Activated T-helper 2 cell treated with anti-CD3 and anti-CD28 coated beads, Interferon-gamma antibody, Interleukin-2, Interleukin-4, amounts not matched to agents 10 μg/mL and 5 μg/mL and 100 μg/mL, durations not matched to agents 14 hours and 24 hours and 36 hours (primary cell): ENCODE data around the gene DDX55. TPM values are rescaled to one million over a fixed set of nuclear protein-coding genes. Genes with fewer than 3 reads are reported as not detected.
"Not testable (repeated sequence)": the region's sequence is repeated elsewhere in the genome, so short reads cannot be mapped to it uniquely, and the experiment has no call there.

Source experiments
- DNase-seq: peaks from one replicate; pipeline ENCODE4 v3.0.0; 2021; ENCODE audit warnings: low spot score
- H3K27ac Mint-ChIP-seq: one replicate; pipeline ENCODE4 v1.8.0; 2021; ENCODE audit warnings: mixed read lengths
- H3K27me3 Mint-ChIP-seq: one replicate; pipeline ENCODE4 v1.8.0; 2021; ENCODE audit warnings: low read depth, mixed read lengths
- H3K36me3 Mint-ChIP-seq: one replicate; pipeline ENCODE4 v1.8.0; 2021; ENCODE audit warnings: low read depth, mixed read lengths
- H3K4me1 Mint-ChIP-seq: one replicate; pipeline ENCODE4 v1.8.0; 2021; ENCODE audit warnings: low read depth, mixed read lengths
- H3K4me3 Mint-ChIP-seq: one replicate; pipeline ENCODE4 v1.8.0; 2021; ENCODE audit warnings: low read depth, mild to moderate bottlenecking, moderate library complexity, mixed read lengths
- H3K9me3 Mint-ChIP-seq: one replicate; pipeline ENCODE4 v1.8.0; 2021; ENCODE audit warnings: mixed read lengths
- intact Hi-C: fragments of 100-400 bp; cut with micrococcal nuclease; formaldehyde crosslinking; loops from one replicate; pipeline ENCODE4 v1.15.1; 2023
- total RNA-seq: library from RNA; stranded (reverse); gene quantifications from 2 replicates; pipeline ENCODE4 v1.2.3, GENCODE V29; 2022

Gene DDX55
- total RNA-seq, 1 donor from 2014 or later = 60.0 TPM

GRCh38 chr12:123591702-123592481 lies 10.0 kb upstream of the DDX55 start:
- H3K4me1 Mint-ChIP-seq = peaks cover 19% of the 10 kb centered on the region
- H3K27me3 Mint-ChIP-seq = no peaks in the 10 kb centered on the region
- H3K27ac Mint-ChIP-seq = no peak overlapping the region
- peaks cover 73% of the 10 kb centered on the region for H3K36me3 Mint-ChIP-seq
- DNase-seq = no peak
- no peak overlapping the region for H3K4me3 Mint-ChIP-seq
- no peaks in the 10 kb centered on the region for H3K9me3 Mint-ChIP-seq
- intact Hi-C loops = no loop called here

- Mint-ChIP-seq H3K4me1 (peaks cover 8% of the 10 kb centered on the region), H3K36me3 (peaks cover 68% of the 10 kb centered on the region), H3K27me3 (no peaks in the 10 kb centered on the region), H3K4me3 (no peak overlapping the region), H3K27ac (no peak overlapping the region), H3K9me3 (no peaks in the 10 kb centered on the region)
- intact Hi-C loops = no loop called here
- no peak for DNase-seq
Measured at GRCh38 chr12:123595729-123596128, 6.2 kb upstream of the DDX55 start.

GRCh38 chr12:123597100-123597499 lies 4.8 kb upstream of the DDX55 start:
- no peaks in the 10 kb centered on the region for H3K9me3 Mint-ChIP-seq

GRCh38 chr12:123598522-123598921 lies 3.4 kb upstream of the DDX55 start:
- peak overlapping the region; percentile 29 for H3K27ac Mint-ChIP-seq
- H3K36me3 Mint-ChIP-seq = peaks cover 58% of the 10 kb centered on the region
- no peak for DNase-seq
- intact Hi-C loops = no loop called here
- no peaks in the 10 kb centered on the region for H3K9me3 Mint-ChIP-seq
- H3K4me3 Mint-ChIP-seq = no peak overlapping the region
- no peaks in the 10 kb centered on the region for H3K27me3 Mint-ChIP-seq
- peaks cover 14% of the 10 kb centered on the region for H3K4me1 Mint-ChIP-seq

More at GRCh38 chr12:123597100-123597499, 4.8 kb upstream of the DDX55 start:
- Mint-ChIP-seq H3K36me3 (peaks cover 58% of the 10 kb centered on the region), H3K27ac (no peak overlapping the region), H3K4me1 (peaks cover 9% of the 10 kb centered on the region), H3K27me3 (no peaks in the 10 kb centered on the region), H3K4me3 (no peak overlapping the region)
- intact Hi-C loops = no loop called here
- DNase-seq = no peak

GRCh38 chr12:123599310-123599709 lies 2.6 kb upstream of the DDX55 start:
- Mint-ChIP-seq H3K27me3 (no peaks in the 10 kb centered on the region), H3K9me3 (no peaks in the 10 kb centered on the region), H3K4me3 (peak overlapping the region; percentile 28), H3K4me1 (peaks cover 14% of the 10 kb centered on the region), H3K36me3 (peaks cover 60% of the 10 kb centered on the region), H3K27ac (peak overlapping the region; percentile 5)
- intact Hi-C loops = no loop called here
- DNase-seq = no peak

- peaks cover 14% of the 10 kb centered on the region for H3K4me1 Mint-ChIP-seq
- peaks cover 63% of the 10 kb centered on the region for H3K36me3 Mint-ChIP-seq
- no peaks in the 10 kb centered on the region for H3K27me3 Mint-ChIP-seq
- peak overlapping the region; percentile 33 for H3K27ac Mint-ChIP-seq
- no peaks in the 10 kb centered on the region for H3K9me3 Mint-ChIP-seq
- no peak for DNase-seq
- intact Hi-C loops = loop anchor here (5.0 kb wide), 1 partner anchor 367 kb away; the partner anchor contains the start of genes MPHOSPH9 and MTRFR
- H3K4me3 Mint-ChIP-seq = peak overlapping the region; percentile 28
Measured at GRCh38 chr12:123599721-123600120, 2.2 kb upstream of the DDX55 start.

GRCh38 chr12:123602651-123603195 lies 824 bp downstream of the DDX55 start:
- no peaks in the 10 kb centered on the region for H3K27me3 Mint-ChIP-seq
- DNase-seq = no peak
- peak overlapping the region; percentile 95 for H3K27ac Mint-ChIP-seq
- H3K4me3 Mint-ChIP-seq = peak overlapping the region; percentile 96
- peaks cover 18% of the 10 kb centered on the region for H3K4me1 Mint-ChIP-seq
- intact Hi-C loops = loop anchor here (1.0 to 5.0 kb wide), 3 partner anchors 16 to 370 kb away; partner anchors contain the start of genes EIF2B1, GTF2H3, MPHOSPH9 and MTRFR
- H3K9me3 Mint-ChIP-seq = no peaks in the 10 kb centered on the region
- H3K36me3 Mint-ChIP-seq = peaks cover 59% of the 10 kb centered on the region

GRCh38 chr12:123603495-123603894 lies 1.6 kb downstream of the DDX55 start:
- H3K4me3 Mint-ChIP-seq, H3K27ac Mint-ChIP-seq, DNase-seq, H3K27me3 Mint-ChIP-seq, H3K9me3 Mint-ChIP-seq: not testable (repeated sequence)
- Mint-ChIP-seq H3K36me3 (peaks cover 59% of the 10 kb centered on the region), H3K4me1 (peaks cover 19% of the 10 kb centered on the region)
- intact Hi-C loops = loop anchor here (2.0 to 5.0 kb wide), 2 partner anchors 15 to 371 kb away; partner anchors contain the start of genes MPHOSPH9 and MTRFR

- DNase-seq = no peak
- Mint-ChIP-seq H3K4me1 (peaks cover 11% of the 10 kb centered on the region), H3K4me3 (no peak overlapping the region), H3K27me3 (no peaks in the 10 kb centered on the region), H3K9me3 (no peaks in the 10 kb centered on the region), H3K27ac (no peak overlapping the region), H3K36me3 (peaks cover 79% of the 10 kb centered on the region)
- intact Hi-C loops = no loop called here
Measured at GRCh38 chr12:123607756-123608155, 5.9 kb downstream of the DDX55 start.

- Mint-ChIP-seq H3K9me3 (no peaks in the 10 kb centered on the region), H3K36me3 (peaks cover 79% of the 10 kb centered on the region), H3K27me3 (no peaks in the 10 kb centered on the region), H3K4me3 (no peak overlapping the region), H3K27ac (no peak overlapping the region), H3K4me1 (peaks cover 7% of the 10 kb centered on the region)
- intact Hi-C loops = no loop called here
- no peak for DNase-seq
Measured at GRCh38 chr12:123608182-123608581, 6.3 kb downstream of the DDX55 start.

GRCh38 chr12:123614110-123614509 lies 12.2 kb downstream of the DDX55 start:
- Mint-ChIP-seq H3K27ac (peak overlapping the region; percentile 22), H3K4me1 (no peaks in the 10 kb centered on the region)
- no peak for DNase-seq

GRCh38 chr12:123614531-123614930 lies 12.6 kb downstream of the DDX55 start:
- H3K27me3 Mint-ChIP-seq = no peaks in the 10 kb centered on the region
- peaks cover 85% of the 10 kb centered on the region for H3K36me3 Mint-ChIP-seq
- DNase-seq = no peak
- intact Hi-C loops = no loop called here
- peaks cover 2% of the 10 kb centered on the region for H3K4me1 Mint-ChIP-seq
- H3K9me3 Mint-ChIP-seq = no peaks in the 10 kb centered on the region
- H3K27ac Mint-ChIP-seq = peak overlapping the region; percentile 22
- no peak overlapping the region for H3K4me3 Mint-ChIP-seq

More at GRCh38 chr12:123614110-123614509, 12.2 kb downstream of the DDX55 start:
- Mint-ChIP-seq H3K27me3 (no peaks in the 10 kb centered on the region), H3K9me3 (no peaks in the 10 kb centered on the region), H3K36me3 (peaks cover 86% of the 10 kb centered on the region), H3K4me3 (no peak overlapping the region)
- intact Hi-C loops = no loop called here

GRCh38 chr12:123617144-123617543 lies 15.2 kb downstream of the DDX55 start:
- no peaks in the 10 kb centered on the region for H3K27me3 Mint-ChIP-seq
- H3K27ac Mint-ChIP-seq = no peak overlapping the region
- H3K4me1 Mint-ChIP-seq = peaks cover 2% of the 10 kb centered on the region
- DNase-seq = no peak
- H3K4me3 Mint-ChIP-seq = no peak overlapping the region
- H3K36me3 Mint-ChIP-seq = peaks cover 88% of the 10 kb centered on the region
- H3K9me3 Mint-ChIP-seq = no peaks in the 10 kb centered on the region
- intact Hi-C loops = no loop called here
